Neural crest cell (in vitro differentiated cells): Measurements from ENCODE around the gene GUCA1A. TPM values are rescaled to one million over a fixed set of nuclear protein-coding genes. Genes with fewer than 3 reads are reported as not detected.
A peak's percentile ranks its signal among the peaks of the same experiment; 100 is the strongest.

Experiments
- DNase-seq: peaks from one replicate; pipeline ENCODE4 v3.0.0; 2021; ENCODE audit warnings: low read depth, mixed read lengths, low spot score
- H3K27ac Mint-ChIP-seq: one replicate; pipeline ENCODE4 v1.8.0; 2021; ENCODE audit warnings: mild to moderate bottlenecking, mixed read lengths; ENCODE audit not compliant: unreplicated experiment
- H3K27me3 Mint-ChIP-seq: 2 replicates; pipeline ENCODE4 v1.8.0; 2021; ENCODE audit warnings: low read depth, mild to moderate bottlenecking, mixed read lengths
- H3K36me3 Mint-ChIP-seq: 2 replicates; pipeline ENCODE4 v1.8.0; 2021; ENCODE audit warnings: low read depth, mild to moderate bottlenecking, mixed read lengths
- H3K4me1 Mint-ChIP-seq: 2 replicates; pipeline ENCODE4 v1.8.0; 2021; ENCODE audit warnings: mixed read lengths
- H3K4me3 Mint-ChIP-seq: one replicate; pipeline ENCODE4 v1.8.0; 2021; ENCODE audit warnings: mild to moderate bottlenecking, mixed read lengths
- H3K9me3 Mint-ChIP-seq: 2 replicates; pipeline ENCODE4 v1.8.0; 2021; ENCODE audit warnings: mixed read lengths
- CTCF ChIP-seq: fragments of 200-600 bp; sonication (generic); conservative IDR thresholded peaks from 2 replicates; pipeline ENCODE4 v1.5.0; 2021; ENCODE audit warnings: antibody characterized with exemption, mild to moderate bottlenecking
- total RNA-seq: library from RNA; stranded (reverse); gene quantifications from 2 replicates; pipeline ENCODE4 v1.2.1, GENCODE V29; 2021

GUCA1A gene
- total RNA-seq, 1 donor from 2014 or later: 1.3 TPM

- no peak for DNase-seq
- H3K9me3 Mint-ChIP-seq: no peaks in the 10 kb centered on the region
- peaks cover 22% of the 10 kb centered on the region for H3K4me1 Mint-ChIP-seq
- TF ChIP-seq CTCF: no peak
- no peaks in the 10 kb centered on the region for H3K36me3 Mint-ChIP-seq
- no peak overlapping the region for H3K27ac Mint-ChIP-seq
- H3K4me3 Mint-ChIP-seq: no peak overlapping the region
- peaks cover 58% of the 10 kb centered on the region for H3K27me3 Mint-ChIP-seq
Measured at GRCh38 chr6:42140032-42140431, 33.1 kb upstream of the GUCA1A start.

- Mint-ChIP-seq H3K4me1 (peaks cover 22% of the 10 kb centered on the region), H3K4me3 (peak overlapping the region; percentile 57), H3K36me3 (no peaks in the 10 kb centered on the region), H3K9me3 (no peaks in the 10 kb centered on the region), H3K27ac (no peak overlapping the region), H3K27me3 (peaks cover 62% of the 10 kb centered on the region)
- TF ChIP-seq CTCF: no peak
- no peak for DNase-seq
Measured at GRCh38 chr6:42140756-42141602, 32.2 kb upstream of the GUCA1A start.

- H3K4me3 Mint-ChIP-seq: peak overlapping the region; percentile 57
- H3K36me3 Mint-ChIP-seq: no peaks in the 10 kb centered on the region
- H3K9me3 Mint-ChIP-seq: no peaks in the 10 kb centered on the region
- no peak for TF ChIP-seq CTCF
- peaks cover 17% of the 10 kb centered on the region for H3K4me1 Mint-ChIP-seq
- H3K27me3 Mint-ChIP-seq: peaks cover 60% of the 10 kb centered on the region
- H3K27ac Mint-ChIP-seq: no peak overlapping the region
- no peak for DNase-seq
Measured at GRCh38 chr6:42141603-42142117, 31.5 kb upstream of the GUCA1A start.

GRCh38 chr6:42142118-42142835 is 30.9 kb upstream of the GUCA1A start, which contains the start of gene C6orf132:
Gene C6orf132 (minus strand): TSS chr6:42142620. CDS start chr6:42142444, 176 bp downstream.
- H3K4me3 Mint-ChIP-seq: peak within 1 kb of the TSS; percentile 74
- no peaks in the 10 kb centered on the region for H3K9me3 Mint-ChIP-seq
- no peaks in the 10 kb centered on the region for H3K36me3 Mint-ChIP-seq
- H3K27ac Mint-ChIP-seq: no peak within 1 kb of the TSS
- TF ChIP-seq CTCF: no peak
- peak; percentile 24 for DNase-seq
- H3K4me1 Mint-ChIP-seq: peaks cover 11% of the 10 kb centered on the region
- H3K27me3 Mint-ChIP-seq: peaks cover 56% of the 10 kb centered on the region

- peaks cover 30% of the 10 kb centered on the region for H3K27me3 Mint-ChIP-seq
- H3K4me3 Mint-ChIP-seq: no peak overlapping the region
- no peak for TF ChIP-seq CTCF
- H3K36me3 Mint-ChIP-seq: no peaks in the 10 kb centered on the region
- no peak overlapping the region for H3K27ac Mint-ChIP-seq
- H3K4me1 Mint-ChIP-seq: peaks cover 4% of the 10 kb centered on the region
- H3K9me3 Mint-ChIP-seq: no peaks in the 10 kb centered on the region
- no peak for DNase-seq
Measured at GRCh38 chr6:42147138-42147562, 26.0 kb upstream of the GUCA1A start.
